ENCODE data around the gene TEDDM1.
"Not testable (repeated sequence)": the region's sequence is repeated elsewhere in the genome, so short reads cannot be mapped to it uniquely, and the experiment has no call there.

The TEDDM1 gene

GRCh38 chr1:182380199-182380598 lies 20.3 kb downstream of the TEDDM1 start:
- Mint-ChIP-seq H3K27me3 (ENCODE audit: low read depth) (no peaks in the 10 kb centered on the region), H3K4me3 (no peak overlapping the region), H3K4me1 (ENCODE audit: low read depth) (peaks cover under 1% of the 10 kb centered on the region), H3K27ac (no peak overlapping the region), H3K36me3 (ENCODE audit: low read depth) (peaks cover 29% of the 10 kb centered on the region), H3K9me3 (no peaks in the 10 kb centered on the region)

GRCh38 chr1:182379781-182380180 lies 20.7 kb downstream of the TEDDM1 start:
- not testable (repeated sequence) for H3K4me3 Mint-ChIP-seq; H3K27ac Mint-ChIP-seq; H3K27me3 Mint-ChIP-seq (ENCODE audit: low read depth); H3K9me3 Mint-ChIP-seq; H3K4me1 Mint-ChIP-seq (ENCODE audit: low read depth)
- peaks cover 26% of the 10 kb centered on the region for H3K36me3 Mint-ChIP-seq (ENCODE audit: low read depth)

- H3K27me3 Mint-ChIP-seq (ENCODE audit: low read depth), result peaks cover 10% of the 10 kb centered on the region
- no peaks in the 10 kb centered on the region for H3K9me3 Mint-ChIP-seq
- peaks cover 4% of the 10 kb centered on the region for H3K36me3 Mint-ChIP-seq (ENCODE audit: low read depth)
- H3K27ac Mint-ChIP-seq, result no peak overlapping the region
- no peak overlapping the region for H3K4me3 Mint-ChIP-seq
- no peaks in the 10 kb centered on the region for H3K4me1 Mint-ChIP-seq (ENCODE audit: low read depth)
Observed at GRCh38 chr1:182376936-182377574, 23.4 kb downstream of the TEDDM1 start.

- Mint-ChIP-seq H3K27me3 (ENCODE audit: low read depth) (peaks cover 10% of the 10 kb centered on the region), H3K4me3 (no peak overlapping the region), H3K27ac (no peak overlapping the region), H3K9me3 (no peaks in the 10 kb centered on the region), H3K4me1 (ENCODE audit: low read depth) (no peaks in the 10 kb centered on the region), H3K36me3 (ENCODE audit: low read depth) (no peaks in the 10 kb centered on the region)
Observed at GRCh38 chr1:182374101-182374834, 26.2 kb downstream of the TEDDM1 start.

GRCh38 chr1:182370532-182370931 lies 29.9 kb downstream of the TEDDM1 start:
- no peaks in the 10 kb centered on the region for H3K9me3 Mint-ChIP-seq
- H3K4me3 Mint-ChIP-seq, result no peak overlapping the region
- H3K36me3 Mint-ChIP-seq (ENCODE audit: low read depth), result no peaks in the 10 kb centered on the region
- peaks cover 21% of the 10 kb centered on the region for H3K27me3 Mint-ChIP-seq (ENCODE audit: low read depth)
- H3K4me1 Mint-ChIP-seq (ENCODE audit: low read depth), result no peaks in the 10 kb centered on the region
- H3K27ac Mint-ChIP-seq, result no peak overlapping the region

GRCh38 chr1:182368903-182369302 lies 31.6 kb downstream of the TEDDM1 start:
- Mint-ChIP-seq H3K4me1 (ENCODE audit: low read depth) (no peaks in the 10 kb centered on the region), H3K36me3 (ENCODE audit: low read depth) (no peaks in the 10 kb centered on the region), H3K27me3 (ENCODE audit: low read depth) (peaks cover 26% of the 10 kb centered on the region), H3K4me3 (no peak overlapping the region), H3K27ac (no peak overlapping the region), H3K9me3 (no peaks in the 10 kb centered on the region)

- Mint-ChIP-seq H3K4me3 (no peak overlapping the region), H3K27me3 (ENCODE audit: low read depth) (peaks cover 25% of the 10 kb centered on the region), H3K4me1 (ENCODE audit: low read depth) (no peaks in the 10 kb centered on the region), H3K27ac (no peak overlapping the region), H3K9me3 (no peaks in the 10 kb centered on the region), H3K36me3 (ENCODE audit: low read depth) (no peaks in the 10 kb centered on the region)
Observed at GRCh38 chr1:182368358-182368757, 32.1 kb downstream of the TEDDM1 start.

GRCh38 chr1:182367926-182368325 lies 32.5 kb downstream of the TEDDM1 start:
- Mint-ChIP-seq H3K4me1 (ENCODE audit: low read depth) (no peaks in the 10 kb centered on the region), H3K27me3 (ENCODE audit: low read depth) (peaks cover 21% of the 10 kb centered on the region), H3K36me3 (ENCODE audit: low read depth) (no peaks in the 10 kb centered on the region), H3K4me3 (no peak overlapping the region), H3K9me3 (no peaks in the 10 kb centered on the region), H3K27ac (no peak overlapping the region)

- no peaks in the 10 kb centered on the region for H3K36me3 Mint-ChIP-seq (ENCODE audit: low read depth)
- H3K9me3 Mint-ChIP-seq, result no peaks in the 10 kb centered on the region
- no peak overlapping the region for H3K27ac Mint-ChIP-seq
- no peaks in the 10 kb centered on the region for H3K4me1 Mint-ChIP-seq (ENCODE audit: low read depth)
- peaks cover 19% of the 10 kb centered on the region for H3K27me3 Mint-ChIP-seq (ENCODE audit: low read depth)
- no peak overlapping the region for H3K4me3 Mint-ChIP-seq
Observed at GRCh38 chr1:182366596-182366995, 33.9 kb downstream of the TEDDM1 start.

- no peaks in the 10 kb centered on the region for H3K4me1 Mint-ChIP-seq (ENCODE audit: low read depth)
- no peak overlapping the region for H3K4me3 Mint-ChIP-seq
- no peaks in the 10 kb centered on the region for H3K36me3 Mint-ChIP-seq (ENCODE audit: low read depth)
- H3K9me3 Mint-ChIP-seq, result no peaks in the 10 kb centered on the region
- H3K27me3 Mint-ChIP-seq (ENCODE audit: low read depth), result peaks cover 10% of the 10 kb centered on the region
- no peak overlapping the region for H3K27ac Mint-ChIP-seq
Observed at GRCh38 chr1:182359645-182360044, 40.8 kb downstream of the TEDDM1 start.

- Mint-ChIP-seq H3K4me1 (ENCODE audit: low read depth) (no peaks in the 10 kb centered on the region), H3K9me3 (no peaks in the 10 kb centered on the region), H3K27me3 (ENCODE audit: low read depth) (peaks cover 10% of the 10 kb centered on the region), H3K36me3 (ENCODE audit: low read depth) (no peaks in the 10 kb centered on the region), H3K4me3 (no peak overlapping the region), H3K27ac (no peak overlapping the region)
Observed at GRCh38 chr1:182357913-182358312, 42.6 kb downstream of the TEDDM1 start.

- no peaks in the 10 kb centered on the region for H3K4me1 Mint-ChIP-seq (ENCODE audit: low read depth)
- no peaks in the 10 kb centered on the region for H3K9me3 Mint-ChIP-seq
- peaks cover 10% of the 10 kb centered on the region for H3K27me3 Mint-ChIP-seq (ENCODE audit: low read depth)
- no peak overlapping the region for H3K27ac Mint-ChIP-seq
- no peaks in the 10 kb centered on the region for H3K36me3 Mint-ChIP-seq (ENCODE audit: low read depth)
- no peak overlapping the region for H3K4me3 Mint-ChIP-seq
Observed at GRCh38 chr1:182357171-182357570, 43.3 kb downstream of the TEDDM1 start.

GRCh38 chr1:182355723-182356098 lies 44.8 kb downstream of the TEDDM1 start:
- Mint-ChIP-seq H3K27ac (no peak overlapping the region), H3K4me1 (ENCODE audit: low read depth) (no peaks in the 10 kb centered on the region)

GRCh38 chr1:182351790-182352364 lies 48.6 kb downstream of the TEDDM1 start:
- no peak overlapping the region for H3K27ac Mint-ChIP-seq
- peaks cover 17% of the 10 kb centered on the region for H3K27me3 Mint-ChIP-seq (ENCODE audit: low read depth)
- H3K9me3 Mint-ChIP-seq, result no peaks in the 10 kb centered on the region
- no peak overlapping the region for H3K4me3 Mint-ChIP-seq
- H3K36me3 Mint-ChIP-seq (ENCODE audit: low read depth), result no peaks in the 10 kb centered on the region
- H3K4me1 Mint-ChIP-seq (ENCODE audit: low read depth), result no peaks in the 10 kb centered on the region

More at GRCh38 chr1:182355723-182356098, 44.8 kb downstream of the TEDDM1 start:
- no peak overlapping the region for H3K4me3 Mint-ChIP-seq
- no peaks in the 10 kb centered on the region for H3K36me3 Mint-ChIP-seq (ENCODE audit: low read depth)
- H3K27me3 Mint-ChIP-seq (ENCODE audit: low read depth), result peaks cover 11% of the 10 kb centered on the region
- H3K9me3 Mint-ChIP-seq, result no peaks in the 10 kb centered on the region

GRCh38 chr1:182350839-182351238 lies 49.6 kb downstream of the TEDDM1 start:
- Mint-ChIP-seq H3K4me3 (no peak overlapping the region), H3K4me1 (ENCODE audit: low read depth) (no peaks in the 10 kb centered on the region), H3K27ac (no peak overlapping the region), H3K9me3 (no peaks in the 10 kb centered on the region), H3K36me3 (ENCODE audit: low read depth) (no peaks in the 10 kb centered on the region), H3K27me3 (ENCODE audit: low read depth) (peaks cover 22% of the 10 kb centered on the region)

All from T-helper 1 cell treated with Interleukin-12 subunit alpha and Interleukin-12 subunit beta and Interleukin-4 antibody, amounts not matched to agents 30 μg/mL and 1 μg/mL, for 36 hours (primary cell).